Neural progenitor cell (in vitro differentiated cells): ENCODE data around the gene KIAA1217.

Experiments used
- EZH2 ChIP-seq: fragments of 200-600 bp; sonication (generic); IDR thresholded peaks from 2 replicates; pipeline ENCODE4 v1.6.1; 2017; ENCODE audit warnings: antibody characterized with exemption, mild to moderate bottlenecking, moderate library complexity
- TF ChIP-seq, protein P1 (sequence below): fragments of 200-600 bp; sonication (generic); IDR thresholded peaks from 2 replicates; pipeline ENCODE4 v1.5.1; 2017; ENCODE audit warnings: antibody characterized with exemption, mild to moderate bottlenecking

DNA sequence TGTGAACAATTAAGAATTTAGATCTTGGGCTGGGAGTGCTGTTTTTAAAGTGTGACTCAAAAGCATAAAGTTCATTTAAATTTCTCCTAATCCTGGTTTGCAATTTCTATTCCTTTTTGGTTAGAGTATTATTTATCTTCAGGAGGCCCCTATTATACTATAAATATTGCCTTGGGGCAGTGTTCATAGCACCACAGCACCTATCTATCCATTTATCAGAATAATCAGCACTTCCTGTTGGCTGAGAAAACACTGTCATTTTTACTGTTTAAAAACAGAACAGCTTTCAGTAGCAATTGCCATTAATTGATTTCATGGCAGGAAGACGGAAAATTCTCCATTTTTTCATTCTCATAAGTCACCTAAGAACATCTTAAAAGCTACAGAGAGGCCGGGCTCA, 111.4 kb downstream of the KIAA1217 start:
- TF ChIP-seq, protein P1, sequence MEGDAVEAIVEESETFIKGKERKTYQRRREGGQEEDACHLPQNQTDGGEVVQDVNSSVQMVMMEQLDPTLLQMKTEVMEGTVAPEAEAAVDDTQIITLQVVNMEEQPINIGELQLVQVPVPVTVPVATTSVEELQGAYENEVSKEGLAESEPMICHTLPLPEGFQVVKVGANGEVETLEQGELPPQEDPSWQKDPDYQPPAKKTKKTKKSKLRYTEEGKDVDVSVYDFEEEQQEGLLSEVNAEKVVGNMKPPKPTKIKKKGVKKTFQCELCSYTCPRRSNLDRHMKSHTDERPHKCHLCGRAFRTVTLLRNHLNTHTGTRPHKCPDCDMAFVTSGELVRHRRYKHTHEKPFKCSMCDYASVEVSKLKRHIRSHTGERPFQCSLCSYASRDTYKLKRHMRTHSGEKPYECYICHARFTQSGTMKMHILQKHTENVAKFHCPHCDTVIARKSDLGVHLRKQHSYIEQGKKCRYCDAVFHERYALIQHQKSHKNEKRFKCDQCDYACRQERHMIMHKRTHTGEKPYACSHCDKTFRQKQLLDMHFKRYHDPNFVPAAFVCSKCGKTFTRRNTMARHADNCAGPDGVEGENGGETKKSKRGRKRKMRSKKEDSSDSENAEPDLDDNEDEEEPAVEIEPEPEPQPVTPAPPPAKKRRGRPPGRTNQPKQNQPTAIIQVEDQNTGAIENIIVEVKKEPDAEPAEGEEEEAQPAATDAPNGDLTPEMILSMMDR = no peak
- no peak for TF ChIP-seq EZH2
